Natural killer cell treated with Interleukin-12 subunit alpha and Interleukin-12 subunit beta and Interleukin-15 and Interleukin-18, amount 100 ng/mL, for 72 hours (primary cell): ENCODE results near the gene SFXN1. TPM values are rescaled to one million over a fixed set of nuclear protein-coding genes. Genes with fewer than 3 reads are reported as not detected.

Experiments
- ATAC-seq, 2 donors: fragments of 150-1000 bp; cut with Tn5 transposase in 1 of 2; sonication (Bioruptor Pico), chemical (Tn5 transposase) in 1 of 2; 2 replicates each; pipeline ENCODE4 v1.10.0; 2021
- DNase-seq: peaks from one replicate; pipeline ENCODE4 v3.0.0; 2022; ENCODE audit warnings: low spot score
- H3K27ac Mint-ChIP-seq, 2 donors: 1 replicate in 1 of 2; 2 replicates in 1 of 2; pipeline ENCODE4 v1.8.0; 2022; ENCODE audit warnings: mixed read lengths in 2 of 2, mild to moderate bottlenecking in 1 of 2, moderate library complexity in 1 of 2
- H3K27me3 Mint-ChIP-seq, 2 donors: 1 replicate in 1 of 2; 2 replicates in 1 of 2; pipeline ENCODE4 v1.8.0; 2022; ENCODE audit warnings: mixed read lengths in 2 of 2
- H3K36me3 Mint-ChIP-seq: one replicate; pipeline ENCODE4 v1.8.0; 2022; ENCODE audit warnings: mixed read lengths
- H3K4me1 Mint-ChIP-seq, 2 donors: 1 replicate in 1 of 2; 2 replicates in 1 of 2; pipeline ENCODE4 v1.8.0; 2022; ENCODE audit warnings: low read depth in 2 of 2, mixed read lengths in 2 of 2, mild to moderate bottlenecking in 1 of 2
- H3K4me3 Mint-ChIP-seq: one replicate; pipeline ENCODE4 v1.8.0; 2022; ENCODE audit warnings: mixed read lengths
- H3K9me3 Mint-ChIP-seq: 2 replicates; pipeline ENCODE4 v1.8.0; 2022; ENCODE audit warnings: mixed read lengths
- total RNA-seq, 2 donors: library from RNA; stranded (reverse); gene quantifications; one replicate each; pipeline ENCODE4 v1.2.3, GENCODE V29; 2022

Gene SFXN1
- total RNA-seq, 2 donors from 2014 or later = 185 to 225 TPM

DNA sequence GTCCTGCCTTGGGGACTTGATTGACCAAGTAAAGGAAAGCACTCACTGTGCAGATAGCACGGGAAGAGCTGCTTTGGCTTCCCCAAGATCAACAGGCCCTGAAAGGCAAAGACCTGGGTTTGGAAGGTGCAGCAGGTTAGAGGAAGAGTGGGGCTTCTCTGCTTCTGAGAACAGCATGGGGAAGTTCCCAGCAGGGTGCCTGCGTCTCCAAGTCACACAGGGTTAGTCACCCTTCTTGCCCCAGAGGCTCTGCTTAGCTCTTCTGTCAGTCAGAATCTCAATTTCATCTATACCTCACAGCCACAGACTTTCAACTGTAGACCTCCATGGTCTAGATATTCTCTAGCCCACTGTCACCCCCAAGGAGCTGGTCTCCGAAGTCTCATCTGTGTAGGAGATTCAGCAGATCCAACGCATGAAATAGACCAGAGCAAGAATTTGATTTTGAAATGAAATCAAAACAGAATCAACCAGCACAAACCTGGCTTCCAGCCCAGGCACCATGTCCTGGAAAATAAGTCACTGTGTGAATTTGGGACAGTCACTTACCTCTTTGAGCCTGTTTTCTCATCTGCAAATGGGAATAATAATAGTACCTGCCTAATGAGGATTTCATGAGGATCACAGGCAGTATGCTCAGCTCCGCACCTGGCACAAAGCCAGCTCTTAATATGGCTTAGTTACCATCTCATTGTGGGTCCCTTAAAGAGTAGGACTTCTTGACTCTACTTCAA is 64.0 kb downstream of the SFXN1 start:
- no peaks in the 10 kb centered on the region for H3K36me3 Mint-ChIP-seq
- peaks cover 18 to 19% of the 10 kb centered on the region in 2 donors for H3K27me3 Mint-ChIP-seq
- DNase-seq (peak; percentile 18), ATAC-seq (peak; percentile 63 to 69)
- no peaks in the 10 kb centered on the region for H3K9me3 Mint-ChIP-seq
- H3K4me1 Mint-ChIP-seq = peaks cover 8 to 13% of the 10 kb centered on the region in 2 donors
- H3K4me3 Mint-ChIP-seq = no peak overlapping the region
- no peak overlapping the region for H3K27ac Mint-ChIP-seq

DNA sequence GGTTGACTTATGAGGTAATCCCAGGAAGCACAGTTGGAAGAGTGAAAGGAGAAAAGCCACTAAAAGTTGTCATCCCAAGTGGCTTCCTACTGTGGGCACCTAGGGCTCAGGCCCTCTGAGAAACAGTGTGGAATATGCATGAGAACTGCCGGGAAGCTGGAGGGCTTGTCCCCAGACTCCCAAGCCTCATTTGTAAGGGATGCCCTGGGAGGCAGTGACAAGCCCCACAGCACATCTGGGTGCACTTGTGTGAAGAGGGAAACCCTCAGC is 64.5 kb downstream of the SFXN1 start:
- no peak overlapping the region for H3K27ac Mint-ChIP-seq
- H3K27me3 Mint-ChIP-seq = peaks cover 21 to 23% of the 10 kb centered on the region in 2 donors
- no peaks in the 10 kb centered on the region for H3K9me3 Mint-ChIP-seq
- no peak overlapping the region for H3K4me3 Mint-ChIP-seq
- DNase-seq (no peak), ATAC-seq (no peak)
- H3K4me1 Mint-ChIP-seq = peaks cover 8 to 13% of the 10 kb centered on the region in 2 donors
- no peaks in the 10 kb centered on the region for H3K36me3 Mint-ChIP-seq

DNA sequence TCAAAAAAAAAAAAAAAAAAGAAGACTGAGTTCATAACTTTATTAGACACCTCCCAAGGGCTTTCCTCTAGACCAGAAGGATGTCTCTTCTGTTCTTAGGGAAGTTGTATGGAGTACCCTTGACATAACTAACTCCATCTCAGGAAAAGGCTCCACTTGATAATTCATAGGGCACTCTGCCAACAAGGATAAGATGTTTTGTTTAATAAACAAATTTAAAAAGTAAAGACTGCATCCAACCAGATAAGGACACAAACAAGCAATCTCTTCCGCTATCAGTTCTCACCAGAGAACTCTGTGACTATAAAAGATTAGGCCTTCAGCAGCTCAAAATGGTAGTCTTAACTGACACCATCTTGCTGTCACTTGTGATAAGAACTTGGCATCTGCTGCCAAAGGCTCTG is 65.8 kb downstream of the SFXN1 start:
- H3K36me3 Mint-ChIP-seq = no peaks in the 10 kb centered on the region
- peaks cover 28% of the 10 kb centered on the region in 2 donors for H3K27me3 Mint-ChIP-seq
- no peak overlapping the region for H3K27ac Mint-ChIP-seq
- H3K4me3 Mint-ChIP-seq = no peak overlapping the region
- no peaks in the 10 kb centered on the region for H3K9me3 Mint-ChIP-seq
- DNase-seq = no peak
- ATAC-seq = no peak
- H3K4me1 Mint-ChIP-seq = peaks cover 2 to 7% of the 10 kb centered on the region in 2 donors

DNA sequence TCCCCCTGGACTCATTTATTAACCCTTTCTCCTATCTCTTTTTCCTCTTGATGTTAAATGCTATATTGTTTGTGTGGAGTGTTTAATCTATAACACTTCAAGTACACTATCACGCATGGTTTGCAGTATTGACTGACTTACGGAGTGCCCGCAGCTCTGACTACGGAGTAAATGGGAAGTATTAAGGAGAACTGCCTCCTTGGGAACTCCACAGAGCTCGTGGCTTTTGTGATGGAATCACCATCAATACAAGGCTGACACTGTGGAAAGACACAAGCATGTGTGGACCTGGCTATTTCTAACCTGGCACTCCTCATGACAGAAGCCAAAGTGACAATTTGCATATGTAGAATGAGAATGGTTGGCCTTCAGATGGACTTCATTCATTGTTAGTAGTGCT is 66.2 kb downstream of the SFXN1 start:
- Mint-ChIP-seq H3K27me3 (peaks cover 27 to 29% of the 10 kb centered on the region in 2 donors), H3K9me3 (no peaks in the 10 kb centered on the region)
- ATAC-seq = no peak

DNA sequence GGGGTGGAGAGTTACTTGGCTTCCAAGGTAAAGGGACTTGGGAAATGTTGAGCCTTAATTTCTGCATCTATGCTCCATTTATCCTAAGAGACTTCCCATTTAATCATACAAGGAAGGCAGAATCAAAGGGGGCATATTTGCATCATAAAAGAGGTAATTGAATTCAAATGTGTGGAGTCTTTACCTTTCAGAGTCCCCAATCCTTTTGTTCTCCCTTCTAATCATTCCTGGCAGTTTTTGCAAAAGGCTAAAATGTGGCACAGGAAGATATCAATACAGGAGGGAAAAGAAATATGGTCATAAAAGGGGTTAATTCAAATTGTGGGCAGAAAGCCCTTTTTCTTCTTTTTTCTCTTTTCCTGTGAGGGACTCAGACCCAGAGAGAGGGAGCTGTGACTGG is 69.5 kb downstream of the SFXN1 start:
- H3K9me3 Mint-ChIP-seq = no peaks in the 10 kb centered on the region
- no peak for ATAC-seq
- no peak for DNase-seq
- H3K4me3 Mint-ChIP-seq = no peak overlapping the region
- no peak overlapping the region for H3K27ac Mint-ChIP-seq
- H3K27me3 Mint-ChIP-seq = peaks cover 36 to 48% of the 10 kb centered on the region in 2 donors
- no peaks in the 10 kb centered on the region for H3K36me3 Mint-ChIP-seq
- H3K4me1 Mint-ChIP-seq = no peaks in the 10 kb centered on the region

More for the DNA sequence above, 66.2 kb downstream of the SFXN1 start:
- Mint-ChIP-seq H3K4me1 (peaks cover 0 to 7% of the 10 kb centered on the region in 2 donors), H3K27ac (no peak overlapping the region), H3K36me3 (no peaks in the 10 kb centered on the region), H3K4me3 (no peak overlapping the region)
- DNase-seq = no peak

DNA sequence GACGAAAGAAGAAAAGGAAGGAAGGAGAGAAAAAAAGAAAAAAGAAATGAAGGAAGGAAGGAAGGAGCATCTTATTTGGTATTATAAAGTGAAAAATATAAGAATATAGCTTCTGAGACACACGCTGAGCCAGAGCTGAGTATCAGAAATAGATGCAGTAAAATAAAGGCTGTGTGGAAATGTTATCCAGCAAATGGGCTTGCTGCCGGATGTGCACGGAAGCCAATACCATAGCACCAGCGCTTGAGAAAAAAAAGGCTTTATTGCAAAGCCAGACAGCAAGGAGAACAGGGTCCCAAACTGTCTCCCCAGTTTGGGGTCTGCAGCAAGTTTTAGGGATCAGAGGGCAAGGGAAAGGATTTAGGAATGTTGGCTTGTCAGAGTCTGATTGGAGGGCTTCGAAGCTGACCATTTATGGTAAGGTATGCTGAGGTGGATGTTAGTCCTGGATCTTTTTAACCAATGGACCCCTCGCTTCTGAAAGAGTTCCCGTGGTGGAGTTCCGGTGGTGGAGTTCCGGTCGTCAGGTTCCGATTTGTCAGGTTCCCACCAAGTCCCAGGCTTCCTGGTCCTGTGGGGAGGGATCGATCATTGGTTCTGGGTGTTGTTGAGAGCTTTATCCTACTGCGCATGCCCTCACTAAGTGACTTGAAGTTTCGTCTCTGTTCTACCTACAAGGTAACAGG is 70.4 kb downstream of the SFXN1 start:
- H3K4me3 Mint-ChIP-seq = no peak overlapping the region

DNA sequence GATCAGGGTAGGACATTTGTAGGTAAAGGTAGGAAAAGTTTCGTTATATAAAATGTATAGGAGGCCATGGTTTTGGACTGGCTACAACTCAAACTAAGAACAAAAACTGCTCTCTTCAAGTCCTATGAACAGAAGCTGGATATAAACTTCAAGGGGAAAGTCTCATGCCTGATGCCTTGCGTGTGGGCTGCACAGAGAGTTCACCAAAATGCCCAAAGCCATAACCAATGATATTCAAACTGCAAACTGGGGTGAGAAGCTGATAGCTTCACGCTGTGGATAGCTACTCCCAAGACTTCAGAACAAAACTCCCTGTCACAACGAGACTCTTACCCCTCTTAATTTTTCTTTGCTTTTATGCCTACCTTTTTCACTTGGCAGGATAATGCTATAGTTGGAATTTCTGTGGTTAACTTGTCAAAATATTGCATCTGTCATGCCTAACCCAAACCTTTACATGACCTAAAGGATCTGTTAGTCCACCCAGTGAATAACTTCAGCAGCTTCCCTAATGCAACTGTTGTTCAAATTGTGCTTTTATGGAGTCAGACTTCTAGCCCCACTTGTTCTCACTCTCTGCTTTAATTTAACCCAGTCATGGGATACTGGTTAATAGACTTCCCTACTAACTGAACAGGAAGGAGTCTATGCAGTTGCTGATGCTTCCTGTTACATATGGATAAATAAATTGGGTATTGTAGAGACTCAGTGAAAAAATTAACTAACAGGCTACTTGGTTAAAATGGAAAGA is 71.9 kb downstream of the SFXN1 start:
- no peak overlapping the region for H3K27ac Mint-ChIP-seq
- peaks cover 36 to 60% of the 10 kb centered on the region in 2 donors for H3K27me3 Mint-ChIP-seq
- ATAC-seq (no peak), DNase-seq (no peak)
- H3K4me1 Mint-ChIP-seq = no peaks in the 10 kb centered on the region
- no peaks in the 10 kb centered on the region for H3K36me3 Mint-ChIP-seq
- H3K4me3 Mint-ChIP-seq = no peak overlapping the region
- no peaks in the 10 kb centered on the region for H3K9me3 Mint-ChIP-seq

More for the DNA sequence above, 70.4 kb downstream of the SFXN1 start:
- Mint-ChIP-seq H3K4me1 (no peaks in the 10 kb centered on the region), H3K27ac (no peak overlapping the region), H3K36me3 (no peaks in the 10 kb centered on the region), H3K9me3 (no peaks in the 10 kb centered on the region), H3K27me3 (peaks cover 36 to 57% of the 10 kb centered on the region in 2 donors)
- no peak for ATAC-seq
- no peak for DNase-seq

DNA sequence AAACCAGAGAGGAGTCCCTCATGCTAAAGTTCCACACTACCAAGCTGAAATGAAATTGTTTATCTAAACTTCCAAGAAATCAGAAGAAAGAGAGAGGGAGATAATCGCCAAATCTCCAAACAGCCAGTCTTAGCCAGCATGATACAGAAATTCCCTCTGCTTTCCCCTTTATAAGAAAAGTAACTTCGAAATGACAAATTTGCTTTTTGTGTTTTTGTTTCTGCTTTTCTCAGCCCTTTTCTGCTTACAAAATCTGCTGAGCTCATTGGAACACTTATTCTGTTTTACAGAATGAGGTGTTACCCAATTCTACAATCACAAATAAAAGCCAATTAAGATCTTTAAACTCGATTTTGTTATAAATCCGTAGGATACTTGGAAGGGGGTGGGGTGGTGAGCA is 72.9 kb downstream of the SFXN1 start:
- no peaks in the 10 kb centered on the region for H3K36me3 Mint-ChIP-seq
- no peaks in the 10 kb centered on the region for H3K9me3 Mint-ChIP-seq
- DNase-seq = no peak
- H3K4me3 Mint-ChIP-seq = no peak overlapping the region
- H3K4me1 Mint-ChIP-seq = no peaks in the 10 kb centered on the region
- no peak for ATAC-seq
- H3K27ac Mint-ChIP-seq = no peak overlapping the region
- peaks cover 32 to 60% of the 10 kb centered on the region in 2 donors for H3K27me3 Mint-ChIP-seq

DNA sequence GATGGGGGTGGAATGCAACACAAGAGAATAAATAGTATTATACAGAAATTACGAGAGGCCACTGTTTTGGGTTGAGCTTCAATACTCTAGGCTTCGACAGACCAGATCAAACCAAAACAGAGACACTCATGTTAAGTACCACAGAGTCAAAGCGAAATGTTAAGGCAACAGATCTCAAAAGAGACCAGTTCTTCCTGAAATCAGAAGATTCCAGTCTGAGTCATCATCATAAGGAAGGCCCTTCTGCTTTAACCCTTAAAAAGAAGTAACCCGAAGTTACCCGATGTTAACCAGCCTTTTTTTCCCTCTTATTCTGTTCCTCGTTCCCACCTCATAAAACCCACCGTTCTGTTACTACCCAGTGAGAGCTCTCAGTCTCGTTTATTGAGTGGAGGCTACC is 75.9 kb downstream of the SFXN1 start:
- ATAC-seq (no peak), DNase-seq (no peak)
- Mint-ChIP-seq H3K4me1 (no peaks in the 10 kb centered on the region), H3K27me3 (peaks cover 14 to 41% of the 10 kb centered on the region in 2 donors), H3K27ac (no peak overlapping the region), H3K9me3 (no peaks in the 10 kb centered on the region), H3K4me3 (no peak overlapping the region), H3K36me3 (no peaks in the 10 kb centered on the region)

DNA sequence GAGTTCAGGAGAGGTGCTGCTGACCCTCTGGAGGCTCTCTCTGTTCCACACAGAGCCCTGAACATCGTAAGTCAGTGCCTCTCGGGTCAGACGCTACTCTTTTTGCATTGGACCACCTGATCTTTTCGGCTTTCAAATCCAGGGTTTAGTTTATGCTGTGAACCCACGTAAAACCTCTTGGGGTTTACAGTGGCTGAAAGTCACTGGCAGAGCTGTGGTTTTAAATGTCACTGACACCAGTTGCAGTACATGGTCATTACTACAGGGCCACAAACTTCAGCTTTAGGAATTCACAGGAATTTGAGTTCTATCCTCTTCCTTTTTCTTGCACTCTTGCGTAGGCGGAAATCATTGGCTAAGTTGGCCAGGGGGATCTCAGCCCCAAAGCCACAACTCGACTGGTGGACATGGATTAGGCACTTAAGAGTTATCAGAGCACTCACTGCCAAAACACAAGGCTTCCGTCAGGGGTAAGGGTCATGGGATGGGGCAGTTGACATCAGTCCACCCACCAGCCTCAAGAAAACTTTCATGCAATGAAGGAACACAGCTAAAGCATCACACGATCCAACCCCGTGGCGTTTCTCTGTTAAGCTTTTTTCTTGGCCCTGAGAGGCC is 76.9 kb downstream of the SFXN1 start:
- DNase-seq (no peak), ATAC-seq (no peak)
- Mint-ChIP-seq H3K4me3 (no peak overlapping the region), H3K36me3 (no peaks in the 10 kb centered on the region), H3K27me3 (peaks cover 16 to 41% of the 10 kb centered on the region in 2 donors), H3K27ac (no peak overlapping the region), H3K9me3 (no peaks in the 10 kb centered on the region), H3K4me1 (no peaks in the 10 kb centered on the region)

DNA sequence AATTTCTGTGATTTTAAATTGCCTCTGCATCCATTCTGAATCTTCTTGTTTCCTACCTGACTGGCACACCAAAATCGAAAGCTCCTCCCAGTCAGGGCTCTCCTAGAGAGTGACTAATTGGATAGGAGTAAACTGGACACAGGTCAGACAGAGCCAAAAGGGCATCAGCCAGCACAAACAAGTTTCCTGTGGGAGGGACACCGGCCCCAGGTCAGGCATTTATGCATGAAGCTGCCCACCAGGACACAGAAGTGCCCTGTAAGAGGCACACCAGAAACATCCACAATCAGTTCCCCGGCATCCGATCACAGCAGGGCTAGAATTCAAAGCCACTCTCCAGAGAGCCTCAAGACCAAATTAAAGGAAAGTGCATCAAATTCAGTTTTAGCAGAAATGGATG is 78.4 kb downstream of the SFXN1 start:
- no peak overlapping the region for H3K27ac Mint-ChIP-seq
- DNase-seq = peak; percentile 41
- no peak for ATAC-seq
- H3K9me3 Mint-ChIP-seq = no peaks in the 10 kb centered on the region
- peaks cover 14 to 34% of the 10 kb centered on the region in 2 donors for H3K27me3 Mint-ChIP-seq
- H3K36me3 Mint-ChIP-seq = no peaks in the 10 kb centered on the region
- no peaks in the 10 kb centered on the region for H3K4me1 Mint-ChIP-seq
- H3K4me3 Mint-ChIP-seq = no peak overlapping the region

DNA sequence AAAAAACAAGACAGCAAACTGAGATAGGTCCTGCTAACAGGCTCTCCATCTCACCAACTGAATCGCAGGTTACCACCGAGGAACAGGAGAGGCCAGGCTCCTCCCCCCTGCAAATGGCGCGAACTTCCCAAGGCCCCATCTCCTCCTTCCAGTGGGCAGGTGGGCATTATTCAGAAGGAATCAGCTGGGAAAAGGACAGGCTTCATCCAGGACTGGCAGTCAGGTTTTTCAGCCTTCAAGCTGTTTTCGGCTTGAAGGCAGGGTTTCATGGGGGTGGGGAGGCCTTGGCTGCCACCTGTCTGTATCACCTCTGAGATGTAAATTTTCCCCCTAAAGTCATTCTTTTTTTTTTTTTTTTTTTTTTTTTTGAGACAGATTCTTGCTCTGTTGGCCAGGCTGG is 79.4 kb downstream of the SFXN1 start:
- no peak for ATAC-seq
- H3K4me3 Mint-ChIP-seq = no peak overlapping the region
- no peaks in the 10 kb centered on the region for H3K4me1 Mint-ChIP-seq
- no peak overlapping the region for H3K27ac Mint-ChIP-seq
- DNase-seq = peak; percentile 25
- H3K36me3 Mint-ChIP-seq = no peaks in the 10 kb centered on the region
- peaks cover 13 to 36% of the 10 kb centered on the region in 2 donors for H3K27me3 Mint-ChIP-seq
- H3K9me3 Mint-ChIP-seq = no peaks in the 10 kb centered on the region

DNA sequence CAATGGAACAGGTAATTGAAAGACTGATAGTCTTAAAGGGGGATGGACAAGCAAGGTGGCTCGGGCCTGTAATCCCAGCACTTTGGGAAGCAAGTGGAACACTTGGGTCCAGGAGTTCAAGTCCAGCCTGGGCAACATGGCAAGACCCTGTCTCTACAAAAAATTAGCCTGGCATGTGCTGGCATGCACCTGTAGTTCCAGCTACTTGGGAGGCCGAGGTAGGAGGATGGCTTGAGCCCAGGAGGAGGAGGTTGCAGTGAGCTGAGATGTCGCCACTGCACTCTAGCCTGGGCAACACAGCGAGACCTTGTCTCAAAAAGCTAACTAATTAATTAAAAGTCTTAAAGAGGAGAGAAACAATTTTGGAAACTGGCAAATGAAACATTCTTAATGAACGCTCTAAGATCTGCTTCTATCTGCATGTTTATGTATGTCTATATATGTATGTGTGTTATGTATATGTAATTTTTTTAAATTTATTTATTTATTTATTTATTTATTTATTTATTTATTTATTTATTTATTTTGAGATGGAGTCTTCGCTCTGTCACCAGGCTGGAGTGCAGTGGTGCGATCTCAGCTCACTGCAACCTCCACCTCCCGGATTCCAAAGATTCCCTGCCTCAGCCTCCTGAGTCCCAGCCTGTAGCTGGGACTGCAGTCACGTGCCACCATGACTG is 80.6 kb downstream of the SFXN1 start:
- DNase-seq (peak; percentile 18), ATAC-seq (no peak)
- H3K36me3 Mint-ChIP-seq = no peaks in the 10 kb centered on the region
- H3K27ac Mint-ChIP-seq = no peak overlapping the region
- H3K9me3 Mint-ChIP-seq = no peaks in the 10 kb centered on the region
- no peak overlapping the region for H3K4me3 Mint-ChIP-seq
- H3K4me1 Mint-ChIP-seq = no peaks in the 10 kb centered on the region
- H3K27me3 Mint-ChIP-seq = peaks cover 12 to 30% of the 10 kb centered on the region in 2 donors
